PC-9 (cell line): Measurements from ENCODE around the gene AVL9. TPM values are rescaled to one million over a fixed set of nuclear protein-coding genes. Genes with fewer than 3 reads are reported as not detected.
"Not testable (repeated sequence)": the region's sequence is repeated elsewhere in the genome, so short reads cannot be mapped to it uniquely, and the experiment has no call there.

Experiments
- BruUV-seq: library from RNA; stranded (reverse); fragments of 400-500 nt; replicated peaks from 2 replicates; lab custom pipeline; 2021; lab: Mats Ljungman, UMichigan
- CTCF ChIA-PET: fragments of 300-600 bp; sonication (Branson Sonifier 250); formaldehyde crosslinking; loops from one replicate; lab custom pipeline; 2022; ENCODE audit warnings: antibody characterized with exemption; lab: Charles Lee
- POLR2A ChIA-PET: fragments of 300-600 bp; sonication (Branson Sonifier 250); formaldehyde crosslinking; loops from one replicate; lab custom pipeline; 2022; ENCODE audit warnings: antibody characterized with exemption; ENCODE audit not compliant: unreplicated experiment; lab: Charles Lee
- DNase-seq, 2 experiments: peaks; one replicate each; pipeline versions ENCODE4 v3.0.0 to v3.0.0-alpha.2; 2015 to 2022; ENCODE audit warnings: mixed read lengths in 1 of 2
- H2AFZ ChIP-seq: fragments of 200-600 bp; sonication (generic); 2 replicates; pipeline ENCODE4 v1.8.1; 2017; ENCODE audit warnings: antibody characterized with exemption
- H3F3A ChIP-seq: fragments of 200-600 bp; sonication (generic); 2 replicates; pipeline ENCODE4 v1.8.1; 2017; ENCODE audit warnings: antibody characterized with exemption, mild to moderate bottlenecking, low read depth; ENCODE audit not compliant: insufficient read depth
- H3K27ac ChIP-seq: fragments of 200-600 bp; sonication (generic); 2 replicates; pipeline ENCODE4 v1.6.1; 2016; ENCODE audit warnings: mixed run types
- H3K27me3 ChIP-seq: fragments of 200-600 bp; sonication (generic); 2 replicates; pipeline ENCODE4 v1.6.1; 2016; ENCODE audit warnings: low read depth, mixed run types; ENCODE audit not compliant: insufficient read depth
- H3K36me3 ChIP-seq: fragments of 200-600 bp; sonication (generic); 2 replicates; pipeline ENCODE4 v1.6.1; 2016; ENCODE audit warnings: low read depth, mixed run types
- H3K4me1 ChIP-seq: fragments of 200-600 bp; sonication (generic); replicated peaks from 2 replicates; pipeline ENCODE4 v1.6.1; 2016; ENCODE audit warnings: mixed run types; ENCODE audit not compliant: insufficient read depth
- H3K4me2 ChIP-seq: fragments of 200-600 bp; sonication (generic); 2 replicates; pipeline ENCODE4 v1.6.1; 2017; ENCODE audit warnings: mixed run types
- H3K4me3 ChIP-seq: fragments of 200-600 bp; sonication (generic); 2 replicates; pipeline ENCODE4 v1.6.1; 2016; ENCODE audit warnings: mixed run types
- H3K79me2 ChIP-seq: fragments of 200-600 bp; sonication (generic); 2 replicates; pipeline ENCODE4 v1.6.1; 2017; ENCODE audit warnings: low read depth, mixed run types
- H3K9me2 ChIP-seq: fragments of 200-600 bp; sonication (generic); 2 replicates; pipeline ENCODE4 v1.8.1; 2017; ENCODE audit warnings: mild to moderate bottlenecking; ENCODE audit not compliant: insufficient read depth
- H3K9me3 ChIP-seq: fragments of 200-600 bp; sonication (generic); 2 replicates; pipeline ENCODE4 v1.8.1; 2016; ENCODE audit warnings: low read depth; ENCODE audit not compliant: insufficient read depth
- H4K20me1 ChIP-seq: fragments of 200-600 bp; sonication (generic); 2 replicates; pipeline ENCODE4 v1.8.1; 2017; ENCODE audit not compliant: insufficient read depth
- CTCF ChIP-seq: fragments of 200-600 bp; sonication (generic); conservative IDR thresholded peaks from 2 replicates; pipeline ENCODE4 v1.6.1; 2017; ENCODE audit warnings: mixed run types, antibody characterized with exemption, mild to moderate bottlenecking, moderate library complexity
- EZH2 ChIP-seq: fragments of 200-600 bp; sonication (generic); IDR thresholded peaks from 2 replicates; pipeline ENCODE4 v1.8.0; 2017; ENCODE audit warnings: antibody characterized with exemption, low read depth
- intact Hi-C: fragments of 100-400 bp; cut with micrococcal nuclease; formaldehyde crosslinking; loops from one replicate; pipeline ENCODE4 v1.10.0; 2022; ENCODE audit not compliant: unreplicated experiment
- total RNA-seq: library from RNA; stranded (reverse); gene quantifications from 2 replicates; pipeline ENCODE4 v1.2.3, GENCODE V29; 2021

The AVL9 gene
- total RNA-seq, 1 experiment from 2014 or later: 57.1 TPM

DNA sequence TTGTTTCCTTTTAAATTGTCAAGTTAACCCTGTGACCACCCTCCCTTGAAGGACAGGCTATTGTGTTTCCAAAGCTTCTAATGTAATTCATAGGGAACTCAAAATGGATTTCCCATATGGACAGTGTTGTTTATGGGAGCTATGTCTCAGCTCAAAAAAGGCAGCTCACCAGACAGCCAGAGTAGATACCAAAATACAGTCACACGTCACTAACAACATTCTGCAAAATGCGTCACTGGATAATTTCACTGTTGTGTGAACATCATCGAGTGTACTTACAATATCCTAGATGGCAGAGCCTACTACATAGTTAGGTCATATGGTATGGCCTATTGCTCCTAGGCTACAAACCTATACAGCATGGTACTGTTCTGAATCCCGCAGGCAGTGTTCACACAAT is 97.4 kb downstream of the AVL9 start:
- Histone ChIP-seq H3K4me1 (no peaks in the 10 kb centered on the region; the same call in 1 of the 2 replicates), H3F3A (peaks cover 6% of the 10 kb centered on the region; the same call in 1 of the 2 replicates), H4K20me1 (no peaks in the 10 kb centered on the region), H3K27me3 (no peaks in the 10 kb centered on the region), H3K27ac (no peak overlapping the region), H3K4me2 (no peak overlapping the region), H3K9me3 (no peaks in the 10 kb centered on the region), H3K79me2 (no peaks in the 10 kb centered on the region), H3K9me2 (no peaks in the 10 kb centered on the region), H3K4me3 (no peak overlapping the region), H2AFZ (no peak overlapping the region), H3K36me3 (peaks cover 9% of the 10 kb centered on the region; the same call in 1 of the 2 replicates)
- POLR2A ChIA-PET: no interaction called here
- CTCF ChIA-PET: no interaction called here
- no peak for DNase-seq
- TF ChIP-seq EZH2 (no peak), CTCF (no peak)
- no TSS peak for BruUV-seq
- intact Hi-C loops: no loop called here

- Histone ChIP-seq H3K4me2 (no peak overlapping the region), H3K36me3 (no peaks in the 10 kb centered on the region), H3K27ac (no peak overlapping the region), H3K9me2 (no peaks in the 10 kb centered on the region), H2AFZ (no peak overlapping the region), H3F3A (no peaks in the 10 kb centered on the region), H4K20me1 (no peaks in the 10 kb centered on the region), H3K27me3 (no peaks in the 10 kb centered on the region), H3K4me3 (no peak overlapping the region), H3K79me2 (no peaks in the 10 kb centered on the region), H3K4me1 (no peaks in the 10 kb centered on the region), H3K9me3 (no peaks in the 10 kb centered on the region)
- POLR2A ChIA-PET: no interaction called here
- CTCF ChIA-PET: no interaction called here
- no TSS peak for BruUV-seq
- DNase-seq: no peak
- TF ChIP-seq CTCF: no peak
- TF ChIP-seq EZH2: no peak
- intact Hi-C loops: no loop called here
These were observed 99.7 kb downstream of the AVL9 start for GRCh38 chr7:32594965-32595490.

DNA sequence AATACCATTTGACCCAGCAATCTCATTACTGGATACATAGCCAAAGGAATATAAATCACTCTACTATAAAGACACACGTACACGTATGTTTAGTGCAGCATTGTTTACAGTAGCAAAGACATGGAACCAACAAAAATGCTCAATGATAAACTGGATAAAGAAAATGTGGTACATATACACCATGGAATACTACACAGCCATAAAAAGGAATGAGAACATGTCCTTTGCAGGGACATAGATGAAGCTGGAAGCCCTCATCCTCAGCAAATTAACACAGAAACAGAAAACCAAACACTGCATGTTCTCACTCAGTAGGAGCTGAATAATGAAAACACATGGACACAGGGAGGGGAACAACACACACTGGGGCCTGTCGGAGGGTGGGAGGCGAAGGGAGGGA is 105.9 kb downstream of the AVL9 start:
- H3K4me2 ChIP-seq, H3K9me2 ChIP-seq, H3K36me3 ChIP-seq, DNase-seq, H3K27me3 ChIP-seq, H4K20me1 ChIP-seq, H3K79me2 ChIP-seq, intact Hi-C loops, H3K4me1 ChIP-seq, H3F3A ChIP-seq, POLR2A ChIA-PET, H2AFZ ChIP-seq, BruUV-seq, H3K27ac ChIP-seq, CTCF ChIA-PET, H3K4me3 ChIP-seq: not testable (repeated sequence)
- peaks cover 12% of the 10 kb centered on the region for H3K9me3 ChIP-seq

- Histone ChIP-seq H3K4me1 (no peaks in the 10 kb centered on the region), H4K20me1 (no peaks in the 10 kb centered on the region), H3K4me3 (no peak overlapping the region), H3F3A (no peaks in the 10 kb centered on the region), H3K9me2 (no peaks in the 10 kb centered on the region), H3K9me3 (peaks cover 12% of the 10 kb centered on the region), H3K4me2 (no peak overlapping the region), H3K79me2 (no peaks in the 10 kb centered on the region), H3K36me3 (no peaks in the 10 kb centered on the region), H3K27ac (no peak overlapping the region), H2AFZ (no peak overlapping the region), H3K27me3 (no peaks in the 10 kb centered on the region)
- TF ChIP-seq EZH2: no peak
- TF ChIP-seq CTCF: no peak
- CTCF ChIA-PET: interaction anchor here (0.7 kb wide), 1 partner anchor 1321 kb away, joined by 5 read pairs; no protein-coding TSS in a partner anchor
- BruUV-seq: no TSS peak
- intact Hi-C loops: no loop called here
- no peak for DNase-seq
- POLR2A ChIA-PET: interaction anchor here (0.6 kb wide), 1 partner anchor 368 kb away, joined by 6 read pairs; no protein-coding TSS in a partner anchor
These were observed 107.2 kb downstream of the AVL9 start for GRCh38 chr7:32602470-32602869.

DNA sequence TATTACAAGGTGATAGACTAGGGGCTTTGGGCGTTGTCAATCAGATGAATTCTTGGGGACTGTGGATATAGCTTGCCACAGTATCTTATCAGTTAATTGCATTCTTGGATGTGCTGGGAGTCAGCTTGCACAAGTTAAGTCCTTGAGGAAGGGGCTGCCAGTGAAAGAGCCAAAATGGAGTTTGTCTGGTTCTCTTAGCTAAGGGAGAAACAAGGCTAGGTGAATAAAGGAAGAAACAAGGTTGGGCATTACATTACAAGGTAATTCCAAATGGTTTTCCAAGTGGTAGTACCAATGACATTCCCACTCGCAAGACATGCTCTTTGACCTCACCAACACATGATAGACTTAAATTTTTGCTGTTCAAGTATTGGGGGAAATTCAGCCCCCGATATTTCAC is 108.2 kb downstream of the AVL9 start:
- H3K36me3 ChIP-seq, intact Hi-C loops, H3K79me2 ChIP-seq, BruUV-seq, H3K27ac ChIP-seq, H3K4me1 ChIP-seq, H3K27me3 ChIP-seq, DNase-seq, CTCF ChIA-PET, H4K20me1 ChIP-seq, H3K9me2 ChIP-seq, H3K4me2 ChIP-seq, H3K4me3 ChIP-seq, H3F3A ChIP-seq, POLR2A ChIA-PET, H2AFZ ChIP-seq: not testable (repeated sequence)
- H3K9me3 ChIP-seq: peaks cover 12% of the 10 kb centered on the region
